ENCODE results near the gene VARS1.

The VARS1 gene

DNA sequence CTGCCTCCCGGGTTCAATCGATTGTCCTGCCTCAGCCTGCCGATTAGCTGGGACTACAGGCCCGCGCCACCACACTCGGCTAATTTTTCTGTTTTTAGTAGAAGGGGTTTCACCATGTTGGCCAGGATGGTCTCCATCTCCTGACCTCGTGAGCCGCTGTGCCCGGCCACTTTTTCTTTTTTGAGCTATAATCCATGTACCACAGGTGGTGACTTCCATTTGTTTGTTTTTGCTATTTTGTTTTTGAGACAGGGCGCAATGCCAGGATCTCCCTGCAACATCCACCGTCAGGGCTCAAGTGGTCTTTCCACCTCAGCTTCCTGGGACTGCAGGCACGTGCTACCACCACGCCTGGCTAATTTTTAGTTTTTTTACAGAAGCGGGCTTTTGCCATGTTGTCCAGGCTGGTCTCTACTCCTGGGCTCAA is 40.5 kb upstream of the VARS1 start:
- DNase-seq: no peak
- no peak overlapping the region for H4K8ac ChIP-seq (ENCODE audit: low read depth, low read length)
- no peaks in the 10 kb centered on the region for H3K9me3 ChIP-seq (ENCODE audit: insufficient read depth, low read depth, low read length)
- H2AK5ac ChIP-seq (ENCODE audit: low read length): no peak overlapping the region
- peaks cover 12 to 18% of the 10 kb centered on the region in 2 experiments for H3K4me1 ChIP-seq (ENCODE audit: control insufficient read depth in 1 of 2, insufficient read depth in 2 of 2, low read length in 2 of 2)
- H3K79me1 ChIP-seq (ENCODE audit: low read length): peaks cover 16% of the 10 kb centered on the region
- H3K27me3 ChIP-seq (ENCODE audit: insufficient read depth, low read length): no peaks in the 10 kb centered on the region
- H4K91ac ChIP-seq (ENCODE audit: low read depth, low read length): no peak overlapping the region
- H3K36me3 ChIP-seq (ENCODE audit: control insufficient read depth in 1 of 2, insufficient read depth in 2 of 2, low read length in 2 of 2): peaks cover 34 to 46% of the 10 kb centered on the region in 2 experiments
- no peak overlapping the region for H4K12ac ChIP-seq (ENCODE audit: low read depth, low read length)
- peak overlapping the region; percentile 62 for H3K4me3 ChIP-seq (ENCODE audit: low read depth, low read length)
- peak overlapping the region; percentile 33 for H3K9ac ChIP-seq (ENCODE audit: low read length)
- H3K18ac ChIP-seq (ENCODE audit: low read length): peak overlapping the region; percentile 51
- H2BK12ac ChIP-seq (ENCODE audit: low read length): no peak overlapping the region
- peaks cover 19% of the 10 kb centered on the region for H3K79me2 ChIP-seq (ENCODE audit: control insufficient read depth, insufficient read depth, low read length, poor library complexity)
- H2AFZ ChIP-seq (ENCODE audit: insufficient read depth, low read length, poor library complexity): no peak overlapping the region
- H2BK120ac ChIP-seq (ENCODE audit: insufficient read depth, low read length, poor library complexity): no peak overlapping the region
- no peak overlapping the region for H3K23ac ChIP-seq (ENCODE audit: low read length)
- H3K4me2 ChIP-seq (ENCODE audit: low read length): peak overlapping the region; percentile 93
- peak overlapping the region; percentile 12 for H2BK5ac ChIP-seq (ENCODE audit: low read depth, low read length, poor library complexity)
- WGBS (ENCODE audit: extremely low coverage, insufficient coverage, insufficient read length): no CpG with 5 or more reads among the region's 14 CpGs
- peak overlapping the region; percentile 14 for H3K14ac ChIP-seq (ENCODE audit: low read length)
- peak overlapping the region; percentile 98 for H3K4ac ChIP-seq (ENCODE audit: low read depth, low read length)
- H3K27ac ChIP-seq (ENCODE audit: low read depth, low read length): peak overlapping the region; percentile 37

DNA sequence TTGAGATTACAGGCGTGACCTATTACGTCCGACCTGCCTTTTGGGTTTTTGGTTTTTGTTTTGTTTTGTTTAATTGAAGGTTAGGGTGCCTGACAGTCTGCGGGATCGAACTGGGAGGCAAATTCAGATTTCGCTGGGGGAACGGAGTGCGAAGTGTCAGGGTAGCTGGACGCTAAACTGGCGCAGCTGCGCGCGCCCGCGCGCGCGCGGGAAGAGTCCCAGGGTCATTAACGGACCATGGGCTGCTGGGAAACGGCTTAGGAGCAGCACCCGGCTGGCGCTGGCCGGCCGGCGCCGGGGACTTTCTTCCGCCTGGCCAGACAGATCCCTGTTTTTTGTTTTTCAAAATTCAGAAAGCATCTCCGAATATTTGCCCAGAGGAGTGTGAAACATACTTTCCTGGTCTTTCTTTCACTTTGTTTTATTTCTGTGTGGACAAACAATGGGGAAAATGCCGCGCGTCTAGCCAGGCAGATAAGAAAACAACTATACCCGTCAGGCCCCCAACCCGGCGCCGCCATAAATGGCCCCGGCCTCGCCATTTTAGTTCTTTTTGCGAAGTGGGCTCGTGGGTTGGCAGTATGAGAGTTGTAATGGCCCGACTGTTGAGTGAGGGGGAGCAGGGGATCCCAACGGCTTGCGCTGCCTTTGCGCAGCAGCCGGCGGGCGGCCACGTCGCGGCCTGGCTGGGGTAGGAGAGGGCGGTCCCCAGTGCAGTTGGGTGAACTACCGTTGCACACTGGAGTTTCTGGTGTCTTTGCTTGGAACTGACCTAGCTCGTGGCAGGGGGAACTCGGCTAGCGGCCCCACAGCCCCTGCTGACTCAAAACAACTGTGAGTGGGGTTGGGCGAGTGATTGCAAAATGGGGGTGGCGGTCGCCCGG is 39.1 kb upstream of the VARS1 start:
- Histone ChIP-seq H3K14ac (ENCODE audit: low read length) (peak overlapping the region; percentile 98), H3K23ac (ENCODE audit: low read length) (no peak overlapping the region), H3K4me1 (ENCODE audit: control insufficient read depth in 1 of 2, insufficient read depth in 2 of 2, low read length in 2 of 2) (peaks cover 17 to 22% of the 10 kb centered on the region in 2 experiments), H4K91ac (ENCODE audit: low read depth, low read length) (peak overlapping the region; percentile 87), H2BK5ac (ENCODE audit: low read depth, low read length, poor library complexity) (peak overlapping the region; percentile 85), H3K79me1 (ENCODE audit: low read length) (peaks cover 17% of the 10 kb centered on the region), H2AK5ac (ENCODE audit: low read length) (peak overlapping the region; percentile 94), H3K79me2 (ENCODE audit: control insufficient read depth, insufficient read depth, low read length, poor library complexity) (peaks cover 24% of the 10 kb centered on the region), H4K8ac (ENCODE audit: low read depth, low read length) (peak overlapping the region; percentile 91), H3K36me3 (ENCODE audit: control insufficient read depth in 1 of 2, insufficient read depth in 2 of 2, low read length in 2 of 2) (peaks cover 22 to 32% of the 10 kb centered on the region in 2 experiments), H3K27ac (ENCODE audit: low read depth, low read length) (peak overlapping the region; percentile 86), H3K18ac (ENCODE audit: low read length) (peak overlapping the region; percentile 94), H2BK12ac (ENCODE audit: low read length) (peak overlapping the region; percentile 2), H3K4me2 (ENCODE audit: low read length) (peak overlapping the region; percentile 93), H3K4me3 (ENCODE audit: low read depth, low read length) (peak overlapping the region; percentile 100), H2AFZ (ENCODE audit: insufficient read depth, low read length, poor library complexity) (peak overlapping the region; percentile 85), H3K4ac (ENCODE audit: low read depth, low read length) (peak overlapping the region; percentile 99), H4K12ac (ENCODE audit: low read depth, low read length) (peak overlapping the region; percentile 33), H3K9ac (ENCODE audit: low read length) (peak overlapping the region; percentile 100), H3K9me3 (ENCODE audit: insufficient read depth, low read depth, low read length) (no peaks in the 10 kb centered on the region), H3K27me3 (ENCODE audit: insufficient read depth, low read length) (no peaks in the 10 kb centered on the region), H2BK120ac (ENCODE audit: insufficient read depth, low read length, poor library complexity) (peak overlapping the region; percentile 65)
- DNase-seq: peak; percentile 79 to 89
- no CpG with 5 or more reads among the region's 59 CpGs for WGBS (ENCODE audit: extremely low coverage, insufficient coverage, insufficient read length)

DNA sequence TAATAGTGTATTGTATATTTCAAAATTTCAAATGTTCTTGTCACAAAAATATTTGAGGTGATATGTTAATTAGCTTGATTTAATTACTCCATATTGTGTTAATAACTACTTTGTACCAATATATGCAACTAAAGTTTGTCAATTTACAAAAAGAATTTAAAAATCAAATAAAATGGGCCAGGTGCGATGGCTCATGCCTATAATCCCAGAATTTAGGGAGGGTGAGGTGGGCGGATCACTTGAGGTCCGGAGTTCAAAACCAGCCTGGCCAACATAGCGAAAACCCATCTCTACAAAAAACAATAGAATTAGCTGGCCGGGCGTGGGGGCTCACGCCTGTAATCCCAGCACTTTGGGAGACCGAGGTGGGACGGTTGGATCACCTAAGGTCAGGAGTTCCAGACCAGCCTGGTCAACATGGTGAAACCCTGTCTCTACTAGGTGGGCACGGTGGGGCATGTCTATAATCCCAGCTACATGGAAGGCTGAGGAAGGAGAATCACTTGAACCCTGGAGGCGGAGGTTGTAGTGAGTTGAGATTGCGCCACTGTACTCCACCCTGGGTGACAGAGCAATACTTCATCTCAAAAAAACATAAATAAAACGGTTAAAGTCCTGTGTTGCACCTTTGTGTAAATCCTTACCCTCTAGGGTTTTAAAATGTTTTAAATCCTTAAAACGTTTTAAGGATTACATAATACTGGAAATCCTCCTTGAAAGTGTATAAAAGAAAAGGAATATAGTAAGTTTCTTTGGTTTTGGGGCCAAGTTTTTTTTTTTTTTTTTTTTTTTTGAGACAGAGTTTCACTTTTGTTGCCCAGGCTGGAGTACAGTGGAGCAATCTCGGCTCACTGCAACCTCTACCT is 36.0 kb upstream of the VARS1 start:
- no peak overlapping the region for H2AFZ ChIP-seq (ENCODE audit: insufficient read depth, low read length, poor library complexity)
- H3K79me2 ChIP-seq (ENCODE audit: control insufficient read depth, insufficient read depth, low read length, poor library complexity): peaks cover 22% of the 10 kb centered on the region
- no peaks in the 10 kb centered on the region for H3K27me3 ChIP-seq (ENCODE audit: insufficient read depth, low read length)
- no peak overlapping the region for H2BK5ac ChIP-seq (ENCODE audit: low read depth, low read length, poor library complexity)
- H3K14ac ChIP-seq (ENCODE audit: low read length): no peak overlapping the region
- no peak overlapping the region for H4K91ac ChIP-seq (ENCODE audit: low read depth, low read length)
- H3K4me1 ChIP-seq (ENCODE audit: control insufficient read depth in 1 of 2, insufficient read depth in 2 of 2, low read length in 2 of 2): peaks cover 10 to 14% of the 10 kb centered on the region in 2 experiments
- no peak overlapping the region for H2BK12ac ChIP-seq (ENCODE audit: low read length)
- no peak overlapping the region for H3K23ac ChIP-seq (ENCODE audit: low read length)
- peak overlapping the region; percentile 66 for H3K4ac ChIP-seq (ENCODE audit: low read depth, low read length)
- DNase-seq: peak; percentile 34 to 71
- H3K4me3 ChIP-seq (ENCODE audit: low read depth, low read length): no peak overlapping the region
- H2AK5ac ChIP-seq (ENCODE audit: low read length): no peak overlapping the region
- no peak overlapping the region for H3K4me2 ChIP-seq (ENCODE audit: low read length)
- H3K79me1 ChIP-seq (ENCODE audit: low read length): peaks cover 20% of the 10 kb centered on the region
- H3K9me3 ChIP-seq (ENCODE audit: insufficient read depth, low read depth, low read length): no peaks in the 10 kb centered on the region
- H3K27ac ChIP-seq (ENCODE audit: low read depth, low read length): no peak overlapping the region
- H3K18ac ChIP-seq (ENCODE audit: low read length): no peak overlapping the region
- no peak overlapping the region for H2BK120ac ChIP-seq (ENCODE audit: insufficient read depth, low read length, poor library complexity)
- no peak overlapping the region for H4K8ac ChIP-seq (ENCODE audit: low read depth, low read length)
- H4K12ac ChIP-seq (ENCODE audit: low read depth, low read length): no peak overlapping the region
- H3K9ac ChIP-seq (ENCODE audit: low read length): no peak overlapping the region
- no CpG with 5 or more reads among the region's 15 CpGs for WGBS (ENCODE audit: extremely low coverage, insufficient coverage, insufficient read length)
- H3K36me3 ChIP-seq (ENCODE audit: control insufficient read depth in 1 of 2, insufficient read depth in 2 of 2, low read length in 2 of 2): peaks cover 5% of the 10 kb centered on the region in 2 experiments

DNA sequence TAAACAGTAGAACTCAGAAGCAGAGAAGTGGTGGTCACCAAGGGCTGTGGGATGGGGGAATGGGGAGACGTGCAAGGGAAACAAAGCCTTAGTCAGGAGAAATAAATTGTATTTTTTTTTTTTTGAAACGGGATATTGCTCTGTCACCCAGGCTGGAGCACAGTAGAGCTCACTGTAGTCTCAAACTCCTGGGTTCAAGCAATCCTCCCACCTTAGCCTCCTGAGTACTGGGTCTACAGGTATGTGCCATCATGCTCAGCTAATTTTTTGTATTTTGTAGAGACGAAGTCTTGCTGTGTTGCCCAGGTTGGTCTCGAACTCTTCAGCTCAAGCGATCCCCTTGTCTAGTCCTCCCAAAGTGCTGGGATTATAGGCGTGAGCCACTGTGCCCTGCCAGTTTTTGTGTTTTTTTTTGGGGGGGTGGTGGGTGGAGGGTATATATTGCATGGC is 35.4 kb upstream of the VARS1 start:
- Histone ChIP-seq H3K14ac (ENCODE audit: low read length) (no peak overlapping the region), H4K91ac (ENCODE audit: low read depth, low read length) (no peak overlapping the region), H2BK5ac (ENCODE audit: low read depth, low read length, poor library complexity) (no peak overlapping the region), H3K4ac (ENCODE audit: low read depth, low read length) (peak overlapping the region; percentile 68), H3K23ac (ENCODE audit: low read length) (no peak overlapping the region), H3K27ac (ENCODE audit: low read depth, low read length) (no peak overlapping the region), H3K9ac (ENCODE audit: low read length) (no peak overlapping the region), H3K4me2 (ENCODE audit: low read length) (peak overlapping the region; percentile 67), H4K12ac (ENCODE audit: low read depth, low read length) (no peak overlapping the region), H2AK5ac (ENCODE audit: low read length) (peak overlapping the region; percentile 41), H3K27me3 (ENCODE audit: insufficient read depth, low read length) (no peaks in the 10 kb centered on the region), H4K8ac (ENCODE audit: low read depth, low read length) (peak overlapping the region; percentile 11), H3K79me1 (ENCODE audit: low read length) (peaks cover 21% of the 10 kb centered on the region), H3K4me1 (ENCODE audit: control insufficient read depth in 1 of 2, insufficient read depth in 2 of 2, low read length in 2 of 2) (peaks cover 10 to 13% of the 10 kb centered on the region in 2 experiments), H2AFZ (ENCODE audit: insufficient read depth, low read length, poor library complexity) (no peak overlapping the region), H2BK12ac (ENCODE audit: low read length) (no peak overlapping the region), H3K9me3 (ENCODE audit: insufficient read depth, low read depth, low read length) (no peaks in the 10 kb centered on the region), H2BK120ac (ENCODE audit: insufficient read depth, low read length, poor library complexity) (peak overlapping the region; percentile 31), H3K79me2 (ENCODE audit: control insufficient read depth, insufficient read depth, low read length, poor library complexity) (peaks cover 16% of the 10 kb centered on the region), H3K18ac (ENCODE audit: low read length) (no peak overlapping the region), H3K4me3 (ENCODE audit: low read depth, low read length) (no peak overlapping the region), H3K36me3 (ENCODE audit: control insufficient read depth in 1 of 2, insufficient read depth in 2 of 2, low read length in 2 of 2) (peaks cover under 1% of the 10 kb centered on the region in 2 experiments)
- WGBS (ENCODE audit: extremely low coverage, insufficient coverage, insufficient read length): no CpG with 5 or more reads among the region's 6 CpGs
- peak in 1 of 2 donors; percentile 42 for DNase-seq

Data from trophoblast cell (in vitro differentiated cells and primary cell).